Measurements from ENCODE around the gene CARD11.

- TF ChIP-seq POLR2A (IDR thresholded peaks at IDR 0.05), result no peak
- TF ChIP-seq CTCF (IDR thresholded peaks at IDR 0.05), result no peak
Observed at GRCh38 chr7:3066506-3066905, 22.8 kb upstream of the CARD11 start.

Measured in heart left ventricle (tissue), 13 donors.